Adrenal gland (tissue), 12 donors: ENCODE measurements around the gene BICD1. TPM values are rescaled to one million over a fixed set of nuclear protein-coding genes. Genes with fewer than 3 reads are reported as not detected.

Experiments used
- DNase-seq, 7 donors: peaks; one replicate each; pipeline ENCODE4 v3.0.0-alpha.2; 2019 to 2020
- H3K27ac ChIP-seq, 5 donors: fragments of 200-600 bp; sonication (generic) in 4 of 5; 1 replicate in 3 of 5; 2 replicates in 2 of 5; pipeline versions ENCODE4 v1.5.1 to v1.8.0; 2016 to 2020; ENCODE audit warnings: mild to moderate bottlenecking in 1 of 5
- H3K27me3 ChIP-seq: fragments of 200-600 bp; 2 replicates; pipeline ENCODE4 v1.8.0; 2021
- H3K36me3 ChIP-seq, 2 donors: fragments of 200-600 bp; replicated peaks in 1 of 2; 1 replicate in 1 of 2; 2 replicates in 1 of 2; pipeline versions ENCODE4 v1.5.1 to v1.8.0; 2018 to 2022
- H3K4me1 ChIP-seq, 2 donors: fragments of 200-600 bp; replicated peaks in 1 of 2; 1 replicate in 1 of 2; 2 replicates in 1 of 2; pipeline versions ENCODE4 v1.5.1 to v1.8.0; 2018 to 2021
- H3K4me3 ChIP-seq, 4 donors: fragments of 200-600 bp; sonication (generic) in 3 of 4; one replicate each; pipeline ENCODE4 v1.5.1; 2016 to 2018
- H3K9me3 ChIP-seq, 3 donors: fragments of 200-600 bp; sonication (generic) in 1 of 3; replicated peaks in 1 of 3; 1 replicate in 2 of 3; 2 replicates in 1 of 3; pipeline versions ENCODE4 v1.5.1 to v1.8.0; 2016 to 2021
- POLR2A ChIP-seq, 2 donors: fragments of 450-650 bp; IDR thresholded peaks; one replicate each; pipeline ENCODE4 v1.6.1; 2017; ENCODE audit warnings: antibody characterized with exemption in 2 of 2, mild to moderate bottlenecking in 2 of 2, moderate library complexity in 1 of 2
- WGBS, 4 donors: extraction: QIAGEN DNeasy Blood & Tissue Kit in 2 of 4; methylation state at CpG; one replicate each; pipeline versions ENCODE4 v1.1.5 to v1.1.7; 2013 to 2017; 5-methylcytosine and 5-hydroxymethylcytosine counted together
- intact Hi-C, 2 donors: fragments of 100-400 bp; cut with DNase I; formaldehyde crosslinking; loops; one replicate each; pipeline versions ENCODE4 v1.14.1 to v1.15.0; 2022 to 2023
- polyA plus RNA-seq, 3 donors: library from polyadenylated mRNA; stranded (reverse); fragments of 200-250 nt in 2 of 3; fragments of 350-450 nt in 1 of 3; fragmentation: Illumina TruSeq in 1 of 3; extraction: RNeasy Lipid Tissue Mini Kit (QIAGEN cat#74804) in 1 of 3; gene quantifications; one replicate each; pipeline ENCODE4 v1.2.3, GENCODE V29; 2013 to 2014
- total RNA-seq, 9 donors: library from RNA; depleted of rRNA in 4 of 9; stranded (reverse); fragments of >200 nt in 4 of 9; fragments of 120-200 nt in 1 of 9; fragmentation: NEBNext Ultra II Directional in 1 of 9; extraction: Animal tissue kit (Norgen Biotek cat#: 25700) in 1 of 9; gene quantifications; one replicate each; pipeline versions ENCODE4 v1.1.0 to v1.2.4, GENCODE V29; 2013 to 2023
- TF ChIP-seq, protein P1 (sequence below), 6 experiments: fragments of 450-650 bp in 4 of 6; fragments of 200-600 bp in 2 of 6; sonication (generic) in 1 of 6; IDR thresholded peaks; 1 replicate in 5 of 6; 2 replicates in 1 of 6; pipeline versions ENCODE4 v1.5.1 to v1.8.0; 2016 to 2021; ENCODE audit warnings: antibody characterized with exemption in 6 of 6, mild to moderate bottlenecking in 2 of 6, moderate library complexity in 1 of 6
- donor health status: healthy with polysubstance abuse.
- donor health status: Bipolar disorder and iron deficiency.
- donor health status: DM: yes; HTN: yes; CAD: no.
- donor health status: DM: no; HTN: no; CAD: no.
- donor health status: DM: no; HTN: no; CAD: no.
- donor health status: DM: yes; HTN: yes; CAD: no.

BICD1 gene
- total and polyA plus RNA-seq, 12 donors: 2.9 to 18.2 (median 9.4) TPM

- Histone ChIP-seq H3K9me3 (no peaks in the 10 kb centered on the region), H3K27ac (no peak overlapping the region), H3K4me1 (no peaks in the 10 kb centered on the region), H3K27me3 (no peaks in the 10 kb centered on the region), H3K4me3 (no peak overlapping the region), H3K36me3 (no peaks in the 10 kb centered on the region)
- WGBS, 4 donors: 84 to 91% (median 89%) methylated on average over 4 of the region's 4 CpGs
- intact Hi-C loops: loop anchor here in 1 of 2 donors (10.0 kb wide), 1 partner anchor 297 kb away; no protein-coding TSS in a partner anchor
- no peak for DNase-seq
- TF ChIP-seq POLR2A (IDR thresholded peaks at IDR 0.05): no peak
- TF ChIP-seq, protein P1, sequence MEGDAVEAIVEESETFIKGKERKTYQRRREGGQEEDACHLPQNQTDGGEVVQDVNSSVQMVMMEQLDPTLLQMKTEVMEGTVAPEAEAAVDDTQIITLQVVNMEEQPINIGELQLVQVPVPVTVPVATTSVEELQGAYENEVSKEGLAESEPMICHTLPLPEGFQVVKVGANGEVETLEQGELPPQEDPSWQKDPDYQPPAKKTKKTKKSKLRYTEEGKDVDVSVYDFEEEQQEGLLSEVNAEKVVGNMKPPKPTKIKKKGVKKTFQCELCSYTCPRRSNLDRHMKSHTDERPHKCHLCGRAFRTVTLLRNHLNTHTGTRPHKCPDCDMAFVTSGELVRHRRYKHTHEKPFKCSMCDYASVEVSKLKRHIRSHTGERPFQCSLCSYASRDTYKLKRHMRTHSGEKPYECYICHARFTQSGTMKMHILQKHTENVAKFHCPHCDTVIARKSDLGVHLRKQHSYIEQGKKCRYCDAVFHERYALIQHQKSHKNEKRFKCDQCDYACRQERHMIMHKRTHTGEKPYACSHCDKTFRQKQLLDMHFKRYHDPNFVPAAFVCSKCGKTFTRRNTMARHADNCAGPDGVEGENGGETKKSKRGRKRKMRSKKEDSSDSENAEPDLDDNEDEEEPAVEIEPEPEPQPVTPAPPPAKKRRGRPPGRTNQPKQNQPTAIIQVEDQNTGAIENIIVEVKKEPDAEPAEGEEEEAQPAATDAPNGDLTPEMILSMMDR (IDR thresholded peaks at IDR 0.05): no peak
Measured at GRCh38 chr12:32367381-32367780, 260.7 kb downstream of the BICD1 start.

- no peaks in the 10 kb centered on the region for H3K36me3 ChIP-seq
- DNase-seq: no peak
- no peak overlapping the region for H3K27ac ChIP-seq
- 45 to 94% (median 62%) methylated on average over 4 of the region's 4 CpGs for WGBS, 4 donors
- H3K27me3 ChIP-seq: no peaks in the 10 kb centered on the region
- H3K9me3 ChIP-seq: no peaks in the 10 kb centered on the region
- TF ChIP-seq, protein P1 (IDR thresholded peaks at IDR 0.05): no peak
- no peak for TF ChIP-seq POLR2A (IDR thresholded peaks at IDR 0.05)
- intact Hi-C loops: loop anchor here in 1 of 2 donors (10.0 kb wide), 1 partner anchor 296 kb away; no protein-coding TSS in a partner anchor
- H3K4me3 ChIP-seq: no peak overlapping the region
- no peaks in the 10 kb centered on the region for H3K4me1 ChIP-seq
Measured at GRCh38 chr12:32369202-32369601, 262.6 kb downstream of the BICD1 start.

GRCh38 chr12:32377344-32378055, 270.9 kb downstream of the BICD1 start:
- 75 to 83% (median 80%) methylated on average over 12 of the region's 12 CpGs for WGBS, 4 donors
- TF ChIP-seq, protein P1 (IDR thresholded peaks at IDR 0.05): no peak
- TF ChIP-seq POLR2A (IDR thresholded peaks at IDR 0.05): no peak
- Histone ChIP-seq H3K4me1 (no peaks in the 10 kb centered on the region), H3K36me3 (no peaks in the 10 kb centered on the region), H3K9me3 (no peaks in the 10 kb centered on the region), H3K27ac (no peak overlapping the region), H3K4me3 (no peak overlapping the region), H3K27me3 (no peaks in the 10 kb centered on the region)
- intact Hi-C loops: loop anchor here in 1 of 2 donors (10.0 kb wide), 1 partner anchor 277 kb away; no protein-coding TSS in a partner anchor
- no peak for DNase-seq

DNA sequence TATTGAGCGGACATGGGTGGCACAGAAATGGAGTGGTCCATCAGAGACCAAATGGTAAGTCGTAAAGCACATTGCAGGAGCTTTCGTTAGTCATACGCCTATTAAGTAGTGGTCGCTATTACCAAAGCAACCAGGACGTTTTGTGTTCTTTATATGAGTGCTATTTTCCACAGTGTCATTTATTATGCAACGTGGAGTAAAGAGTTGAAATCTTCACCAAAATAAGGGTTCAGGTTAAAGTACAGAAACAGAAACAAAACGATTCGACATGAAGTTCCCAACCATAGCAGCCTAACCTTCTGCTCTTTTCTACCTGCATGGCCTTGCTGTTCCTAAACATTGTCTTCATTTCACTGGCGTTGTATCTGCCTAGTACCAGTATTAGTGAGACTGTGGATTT, 272.6 kb downstream of the BICD1 start:
- intact Hi-C loops: loop anchor here in 1 of 2 donors (10.0 kb wide), 1 partner anchor 276 kb away; no protein-coding TSS in a partner anchor
- H3K9me3 ChIP-seq: no peaks in the 10 kb centered on the region
- no peak overlapping the region for H3K4me3 ChIP-seq

More for the DNA sequence above, 272.6 kb downstream of the BICD1 start:
- no peak overlapping the region for H3K27ac ChIP-seq
- H3K36me3 ChIP-seq: no peaks in the 10 kb centered on the region
- no peaks in the 10 kb centered on the region for H3K27me3 ChIP-seq
- no peak for DNase-seq
- H3K4me1 ChIP-seq: no peaks in the 10 kb centered on the region
- 85 to 92% (median 89%) methylated on average over 10 of the region's 10 CpGs for WGBS, 4 donors
- TF ChIP-seq, protein P1 (IDR thresholded peaks at IDR 0.05): no peak
- no peak for TF ChIP-seq POLR2A (IDR thresholded peaks at IDR 0.05)
